Caco-2 (cell line): ENCODE data around the gene ACTC1. TPM values are rescaled to one million over a fixed set of nuclear protein-coding genes. Genes with fewer than 3 reads are reported as not detected.

Source experiments
- BruUV-seq: library from RNA; stranded (reverse); fragments of 400-500 nt; replicated peaks from 2 replicates; lab custom pipeline; 2021; lab: Mats Ljungman, UMichigan
- CTCF ChIA-PET: fragments of 300-600 bp; sonication (Branson Sonifier 250); formaldehyde crosslinking; loops from one replicate; lab custom pipeline; 2022; ENCODE audit warnings: antibody characterized with exemption; lab: Charles Lee
- POLR2A ChIA-PET: fragments of 300-600 bp; sonication (Branson Sonifier 250); formaldehyde crosslinking; loops from one replicate; lab custom pipeline; 2022; ENCODE audit warnings: antibody characterized with exemption; lab: Charles Lee
- DNase-seq, 2 experiments: peaks; one replicate each; pipeline versions ENCODE4 v3.0.0 to v3.0.0-alpha.2; 2020 to 2022
- H3K27me3 ChIP-seq: replicated peaks from 2 replicates; pipeline ENCODE4 v1.6.0; 2011; ENCODE audit warnings: low read length; ENCODE audit not compliant: control insufficient read depth, insufficient read depth
- H3K36me3 ChIP-seq: 2 replicates; pipeline ENCODE4 v1.5.1; 2011; ENCODE audit warnings: low read length; ENCODE audit not compliant: control insufficient read depth, insufficient read depth
- H3K4me1 ChIP-seq: fragments of 250-450 bp; sonication (Bioruptor Pico); 2 replicates; pipeline ENCODE4 v1.5.1; 2020; ENCODE audit warnings: mild to moderate bottlenecking
- H3K4me3 ChIP-seq: 2 replicates; pipeline ENCODE4 v1.5.1; 2011; ENCODE audit warnings: low read depth, mild to moderate bottlenecking, control low read depth, low read length
- H3K9me3 ChIP-seq: fragments of 250-450 bp; sonication (Bioruptor Pico); 2 replicates; pipeline ENCODE4 v1.5.1; 2020; ENCODE audit warnings: mild to moderate bottlenecking, moderate library complexity
- H3K27ac Mint-ChIP-seq: one replicate; pipeline ENCODE4 v1.8.0; 2022; ENCODE audit warnings: mixed read lengths; ENCODE audit not compliant: unreplicated experiment
- H3K27me3 Mint-ChIP-seq: one replicate; pipeline ENCODE4 v1.8.0; 2022; ENCODE audit warnings: mixed read lengths; ENCODE audit not compliant: insufficient read depth, unreplicated experiment
- H3K36me3 Mint-ChIP-seq: one replicate; pipeline ENCODE4 v1.8.0; 2022; ENCODE audit warnings: mild to moderate bottlenecking, mixed read lengths; ENCODE audit not compliant: insufficient read depth, unreplicated experiment
- H3K4me1 Mint-ChIP-seq: one replicate; pipeline ENCODE4 v1.8.0; 2022; ENCODE audit warnings: low read depth, mixed read lengths; ENCODE audit not compliant: unreplicated experiment
- H3K4me3 Mint-ChIP-seq: one replicate; pipeline ENCODE4 v1.8.0; 2022; ENCODE audit warnings: mild to moderate bottlenecking, moderate library complexity, mixed read lengths; ENCODE audit not compliant: unreplicated experiment
- H3K9me3 Mint-ChIP-seq: one replicate; pipeline ENCODE4 v1.8.0; 2022; ENCODE audit warnings: mixed read lengths; ENCODE audit not compliant: unreplicated experiment
- CTCF ChIP-seq, 2 experiments: fragments of 200-600 bp in 1 of 2; IDR thresholded peaks; 1 replicate in 1 of 2; 2 replicates in 1 of 2; pipeline versions ENCODE4 v1.5.1 to v1.8.0; 2011 to 2022; ENCODE audit warnings: antibody characterized with exemption in 1 of 2, control low read depth in 1 of 2, inconsistent platforms in 1 of 2, low read depth in 1 of 2, low read length in 1 of 2, mild to moderate bottlenecking in 1 of 2, moderate library complexity in 1 of 2; ENCODE audit not compliant: insufficient read depth in 1 of 2, severe bottlenecking in 1 of 2, unreplicated experiment in 1 of 2
- intact Hi-C: fragments of 100-400 bp; cut with micrococcal nuclease; formaldehyde crosslinking; loops from one replicate; pipeline ENCODE4 v1.10.0; 2022; ENCODE audit not compliant: unreplicated experiment
- total RNA-seq: library from RNA; stranded (reverse); gene quantifications from 2 replicates; pipeline ENCODE4 v1.2.3, GENCODE V29; 2022

The ACTC1 gene
- total RNA-seq, 1 experiment from 2014 or later = not detected

GRCh38 chr15:34802371-34802770 is 7.0 kb upstream of the ACTC1 start:
- no peaks in the 10 kb centered on the region for H3K4me1 Mint-ChIP-seq
- intact Hi-C loops = no loop called here
- no peaks in the 10 kb centered on the region for H3K4me1 ChIP-seq
- POLR2A ChIA-PET = no interaction called here
- no peak overlapping the region for H3K4me3 Mint-ChIP-seq
- H3K27me3 Mint-ChIP-seq = peaks cover 4% of the 10 kb centered on the region
- no peak for TF ChIP-seq CTCF (IDR thresholded peaks at IDR 0.05; ENCODE audit: insufficient read depth in 1 of 2, low read depth in 1 of 2, low read length in 1 of 2, severe bottlenecking in 1 of 2, unreplicated experiment in 1 of 2)
- H3K27ac Mint-ChIP-seq = no peak overlapping the region
- no peaks in the 10 kb centered on the region for H3K36me3 Mint-ChIP-seq
- no peaks in the 10 kb centered on the region for H3K27me3 ChIP-seq
- no peak for DNase-seq
- H3K4me3 ChIP-seq = no peak overlapping the region
- no peaks in the 10 kb centered on the region for H3K9me3 ChIP-seq
- H3K36me3 ChIP-seq = no peaks in the 10 kb centered on the region
- CTCF ChIA-PET = no interaction called here
- no TSS peak for BruUV-seq
- H3K9me3 Mint-ChIP-seq = peaks cover 9% of the 10 kb centered on the region

- no peak for DNase-seq
- TF ChIP-seq CTCF (IDR thresholded peaks at IDR 0.05; ENCODE audit: insufficient read depth in 1 of 2, low read depth in 1 of 2, low read length in 1 of 2, severe bottlenecking in 1 of 2, unreplicated experiment in 1 of 2) = no peak
- ChIA-PET POLR2A (no interaction called here), CTCF (no interaction called here)
- Mint-ChIP-seq H3K4me3 (no peak overlapping the region), H3K36me3 (no peaks in the 10 kb centered on the region), H3K9me3 (no peaks in the 10 kb centered on the region), H3K27ac (no peak overlapping the region), H3K27me3 (peaks cover 5% of the 10 kb centered on the region), H3K4me1 (no peaks in the 10 kb centered on the region)
- BruUV-seq = no TSS peak
- H3K4me1 ChIP-seq = no peaks in the 10 kb centered on the region
- H3K27me3 ChIP-seq = no peaks in the 10 kb centered on the region; the same call in 1 of the 2 replicates
- intact Hi-C loops = no loop called here
- H3K9me3 ChIP-seq = no peaks in the 10 kb centered on the region
- no peaks in the 10 kb centered on the region for H3K36me3 ChIP-seq
- H3K4me3 ChIP-seq = no peak overlapping the region
Measured at GRCh38 chr15:34799149-34800101, 4.1 kb upstream of the ACTC1 start.

GRCh38 chr15:34796847-34797435 is 1.6 kb upstream of the ACTC1 start:
- intact Hi-C loops = no loop called here
- no peaks in the 10 kb centered on the region; the same call in 1 of the 2 replicates for H3K27me3 ChIP-seq

More at GRCh38 chr15:34796847-34797435, 1.6 kb upstream of the ACTC1 start:
- ChIA-PET CTCF (no interaction called here), POLR2A (no interaction called here)
- no TSS peak for BruUV-seq
- no peaks in the 10 kb centered on the region for H3K4me1 Mint-ChIP-seq
- no peak overlapping the region for H3K4me3 ChIP-seq
- no peaks in the 10 kb centered on the region for H3K4me1 ChIP-seq
- no peaks in the 10 kb centered on the region for H3K9me3 Mint-ChIP-seq
- H3K27ac Mint-ChIP-seq = no peak overlapping the region
- no peaks in the 10 kb centered on the region for H3K36me3 ChIP-seq
- H3K36me3 Mint-ChIP-seq = no peaks in the 10 kb centered on the region
- peaks cover 16% of the 10 kb centered on the region for H3K27me3 Mint-ChIP-seq
- no peaks in the 10 kb centered on the region for H3K9me3 ChIP-seq
- no peak overlapping the region for H3K4me3 Mint-ChIP-seq
- DNase-seq = no peak
- no peak for TF ChIP-seq CTCF (IDR thresholded peaks at IDR 0.05; ENCODE audit: insufficient read depth in 1 of 2, low read depth in 1 of 2, low read length in 1 of 2, severe bottlenecking in 1 of 2, unreplicated experiment in 1 of 2)
